HepG2 (cell line): ENCODE data around the gene TMEM217. TPM values are rescaled to one million over a fixed set of nuclear protein-coding genes. Genes with fewer than 3 reads are reported as not detected.
A peak's percentile ranks its signal among the peaks of the same experiment; 100 is the strongest.

Experiments used
- HDAC1 ChIP-seq: sonication (generic); formaldehyde crosslinking; IDR thresholded peaks from 2 replicates; pipeline ENCODE4 v1.5.1; 2020; ENCODE audit warnings: mild to moderate bottlenecking, missing genetic modification reagents
- IKZF4 ChIP-seq: sonication (generic); formaldehyde crosslinking; IDR thresholded peaks from 2 replicates; pipeline ENCODE4 v1.5.1; 2020; ENCODE audit warnings: borderline replicate concordance, mild to moderate bottlenecking, low read depth, missing genetic modification reagents; ENCODE audit errors: not compliant biosample characterization
- MED8 ChIP-seq: sonication (generic); formaldehyde crosslinking; IDR thresholded peaks from 2 replicates; pipeline ENCODE4 v1.8.1; 2023; ENCODE audit warnings: mild to moderate bottlenecking, missing genetic modification reagents; ENCODE audit not compliant: insufficient replicate concordance
- NCOA5 ChIP-seq: sonication (generic); formaldehyde crosslinking; IDR thresholded peaks from 2 replicates; pipeline ENCODE4 v1.4.0; 2020; ENCODE audit warnings: missing genetic modification reagents
- NR1H2 ChIP-seq: sonication (generic); formaldehyde crosslinking; IDR thresholded peaks from 2 replicates; pipeline ENCODE4 v1.8.1; 2022; ENCODE audit warnings: low read depth, missing genetic modification reagents, borderline replicate concordance
- SNAPC5 ChIP-seq: sonication (generic); formaldehyde crosslinking; IDR thresholded peaks from 2 replicates; pipeline ENCODE4 v1.8.1; 2023; ENCODE audit warnings: mild to moderate bottlenecking, missing genetic modification reagents, borderline replicate concordance
- ZNF557 ChIP-seq: sonication (generic); formaldehyde crosslinking; IDR thresholded peaks from 2 replicates; pipeline ENCODE4 v1.4.0; 2020; ENCODE audit warnings: missing genetic modification reagents
- ZNF619 ChIP-seq: sonication (generic); formaldehyde crosslinking; IDR thresholded peaks from 2 replicates; pipeline ENCODE4 v1.4.0; 2020; ENCODE audit warnings: mild to moderate bottlenecking, missing genetic modification reagents
- ZNF639 ChIP-seq: conservative IDR thresholded peaks from 2 replicates; pipeline ENCODE4 v1.6.1; 2018; ENCODE audit warnings: missing genetic modification reagents
- ZNF660 ChIP-seq: sonication (generic); formaldehyde crosslinking; IDR thresholded peaks from 2 replicates; pipeline ENCODE4 v1.5.1; 2020; ENCODE audit warnings: mild to moderate bottlenecking, low read depth, missing genetic modification reagents, borderline replicate concordance
- ZNF713 ChIP-seq: sonication (generic); formaldehyde crosslinking; IDR thresholded peaks from 2 replicates; pipeline ENCODE4 v1.4.0; 2020; ENCODE audit warnings: mild to moderate bottlenecking, missing genetic modification reagents
- polyA plus RNA-seq, 8 experiments: library from polyadenylated mRNA; depleted of rRNA in 3 of 8; stranded (reverse) in 7 of 8; unstranded in 1 of 8; fragments of >200 nt; fragmentation: Illumina TruSeq in 4 of 8; extraction: Trizol in 4 of 8; gene quantifications; 2 replicates each; pipeline versions ENCODE4 v1.2.1 to v1.2.3, GENCODE V29; 2011 to 2016; ENCODE audit warnings: low read depth in 4 of 8, missing spikeins in 1 of 8, mixed read lengths in 1 of 8; ENCODE audit not compliant: insufficient read depth in 1 of 8
- total RNA-seq, 5 experiments: library from RNA; depleted of rRNA; stranded (reverse); fragments of >200 nt; fragmentation: Illumina TruSeq; extraction: Trizol; gene quantifications; 2 replicates each; pipeline ENCODE4 v1.2.3, GENCODE V29; 2016; ENCODE audit warnings: low read depth in 1 of 5
- TF ChIP-seq, protein P1 (sequence below): sonication (generic); formaldehyde crosslinking; IDR thresholded peaks from 2 replicates; pipeline ENCODE4 v1.4.0; 2020; ENCODE audit warnings: mild to moderate bottlenecking, missing genetic modification reagents
- TF ChIP-seq, protein P2 (sequence below): sonication (generic); formaldehyde crosslinking; IDR thresholded peaks from 2 replicates; pipeline ENCODE4 v1.4.0; 2020; ENCODE audit warnings: mild to moderate bottlenecking, missing genetic modification reagents
- TF ChIP-seq, protein P3 (sequence below): sonication (generic); formaldehyde crosslinking; IDR thresholded peaks from 2 replicates; pipeline ENCODE4 v1.8.0; 2022; ENCODE audit warnings: missing genetic modification reagents, mild to moderate bottlenecking, inconsistent platforms, borderline replicate concordance
- TF ChIP-seq, protein P4 (sequence below), 2 experiments: sonication (generic) in 1 of 2; formaldehyde crosslinking in 1 of 2; IDR thresholded peaks; 2 replicates each; pipeline versions ENCODE4 v1.6.1 to v1.9.0; 2014 to 2022; ENCODE audit warnings: antibody characterized with exemption in 1 of 2, borderline replicate concordance in 1 of 2, inconsistent platforms in 1 of 2, low read depth in 1 of 2, missing genetic modification reagents in 1 of 2
- TF ChIP-seq, protein P5 (sequence below): sonication (generic); IDR thresholded peaks from 2 replicates; pipeline ENCODE4 v1.6.1; 2016; ENCODE audit warnings: low read depth, borderline replicate concordance

Gene TMEM217
- total and polyA plus RNA-seq, 2 of the 13 experiments (the other 11 are each of a cell fraction or from before 2014, with no cell fraction given) = 2.3 to 3.4 TPM

- no peak for TF ChIP-seq NR1H2 (CRISPR knock-in tag)
- TF ChIP-seq, protein P1, sequence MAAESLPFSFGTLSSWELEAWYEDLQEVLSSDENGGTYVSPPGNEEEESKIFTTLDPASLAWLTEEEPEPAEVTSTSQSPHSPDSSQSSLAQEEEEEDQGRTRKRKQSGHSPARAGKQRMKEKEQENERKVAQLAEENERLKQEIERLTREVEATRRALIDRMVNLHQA (CRISPR knock-in tag) = no peak
- no peak for TF ChIP-seq HDAC1 (CRISPR knock-in tag)
- no peak for TF ChIP-seq IKZF4 (CRISPR knock-in tag)
- no peak for TF ChIP-seq ZNF713
- TF ChIP-seq ZNF619 (CRISPR knock-in tag) = no peak
- TF ChIP-seq, protein P2, sequence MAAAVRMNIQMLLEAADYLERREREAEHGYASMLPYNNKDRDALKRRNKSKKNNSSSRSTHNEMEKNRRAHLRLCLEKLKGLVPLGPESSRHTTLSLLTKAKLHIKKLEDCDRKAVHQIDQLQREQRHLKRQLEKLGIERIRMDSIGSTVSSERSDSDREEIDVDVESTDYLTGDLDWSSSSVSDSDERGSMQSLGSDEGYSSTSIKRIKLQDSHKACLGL = no peak
- TF ChIP-seq ZNF557 (CRISPR knock-in tag) = no peak
- TF ChIP-seq MED8 = no peak
- TF ChIP-seq, protein P3, sequence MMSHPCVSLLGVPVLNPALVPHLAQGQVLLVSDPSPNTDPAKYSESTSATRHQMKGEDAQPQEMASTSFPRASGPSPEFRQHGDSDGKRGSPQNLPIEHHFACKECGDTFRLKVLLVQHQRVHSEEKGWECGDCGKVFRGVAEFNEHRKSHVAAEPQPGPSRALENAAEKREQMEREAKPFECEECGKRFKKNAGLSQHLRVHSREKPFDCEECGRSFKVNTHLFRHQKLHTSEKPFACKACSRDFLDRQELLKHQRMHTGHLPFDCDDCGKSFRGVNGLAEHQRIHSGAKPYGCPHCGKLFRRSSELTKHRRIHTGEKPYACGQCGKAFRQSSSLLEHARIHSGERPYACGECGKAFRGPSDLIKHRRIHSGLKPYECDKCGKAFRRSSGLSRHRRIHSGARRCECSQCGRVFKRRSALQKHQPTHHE (CRISPR knock-in tag) = no peak
- TF ChIP-seq, protein P4, sequence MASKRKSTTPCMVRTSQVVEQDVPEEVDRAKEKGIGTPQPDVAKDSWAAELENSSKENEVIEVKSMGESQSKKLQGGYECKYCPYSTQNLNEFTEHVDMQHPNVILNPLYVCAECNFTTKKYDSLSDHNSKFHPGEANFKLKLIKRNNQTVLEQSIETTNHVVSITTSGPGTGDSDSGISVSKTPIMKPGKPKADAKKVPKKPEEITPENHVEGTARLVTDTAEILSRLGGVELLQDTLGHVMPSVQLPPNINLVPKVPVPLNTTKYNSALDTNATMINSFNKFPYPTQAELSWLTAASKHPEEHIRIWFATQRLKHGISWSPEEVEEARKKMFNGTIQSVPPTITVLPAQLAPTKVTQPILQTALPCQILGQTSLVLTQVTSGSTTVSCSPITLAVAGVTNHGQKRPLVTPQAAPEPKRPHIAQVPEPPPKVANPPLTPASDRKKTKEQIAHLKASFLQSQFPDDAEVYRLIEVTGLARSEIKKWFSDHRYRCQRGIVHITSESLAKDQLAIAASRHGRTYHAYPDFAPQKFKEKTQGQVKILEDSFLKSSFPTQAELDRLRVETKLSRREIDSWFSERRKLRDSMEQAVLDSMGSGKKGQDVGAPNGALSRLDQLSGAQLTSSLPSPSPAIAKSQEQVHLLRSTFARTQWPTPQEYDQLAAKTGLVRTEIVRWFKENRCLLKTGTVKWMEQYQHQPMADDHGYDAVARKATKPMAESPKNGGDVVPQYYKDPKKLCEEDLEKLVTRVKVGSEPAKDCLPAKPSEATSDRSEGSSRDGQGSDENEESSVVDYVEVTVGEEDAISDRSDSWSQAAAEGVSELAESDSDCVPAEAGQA (IDR thresholded peaks at IDR 0.05; ENCODE audit: low read depth) = no peak
- TF ChIP-seq, protein P4 (CRISPR knock-in tag; IDR thresholded peaks at IDR 0.05; ENCODE audit: borderline replicate concordance) = no peak
- no peak for TF ChIP-seq ZNF660 (CRISPR knock-in tag)
- no peak for TF ChIP-seq SNAPC5
- TF ChIP-seq ZNF639 (CRISPR knock-in tag) = no peak
- TF ChIP-seq, protein P5, sequence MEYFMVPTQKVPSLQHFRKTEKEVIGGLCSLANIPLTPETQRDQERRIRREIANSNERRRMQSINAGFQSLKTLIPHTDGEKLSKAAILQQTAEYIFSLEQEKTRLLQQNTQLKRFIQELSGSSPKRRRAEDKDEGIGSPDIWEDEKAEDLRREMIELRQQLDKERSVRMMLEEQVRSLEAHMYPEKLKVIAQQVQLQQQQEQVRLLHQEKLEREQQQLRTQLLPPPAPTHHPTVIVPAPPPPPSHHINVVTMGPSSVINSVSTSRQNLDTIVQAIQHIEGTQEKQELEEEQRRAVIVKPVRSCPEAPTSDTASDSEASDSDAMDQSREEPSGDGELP = no peak
- TF ChIP-seq NCOA5 = peak; percentile 61; the same call in 1 of the 2 replicates
Observed at GRCh38 chr6:37176268-37177076, 81.5 kb downstream of the TMEM217 start (continued).
